Thymus (tissue), 11 donors: Measurements from ENCODE around the gene CLCN3. TPM values are rescaled to one million over a fixed set of nuclear protein-coding genes. Genes with fewer than 3 reads are reported as not detected.

Experiments
- DNase-seq, 9 donors: peaks; one replicate each; pipeline ENCODE4 v3.0.0-alpha.2; 2013; ENCODE audit warnings: low spot score in 9 of 9, low read depth in 6 of 9, missing footprints in 1 of 9
- H3K27ac ChIP-seq, 2 donors: one replicate each; pipeline ENCODE4 v1.5.1; 2013; ENCODE audit warnings: control low read depth in 1 of 2, low read depth in 1 of 2, low read length in 1 of 2, mild to moderate bottlenecking in 1 of 2, moderate library complexity in 1 of 2
- H3K27me3 ChIP-seq, 2 donors: one replicate each; pipeline ENCODE4 v1.5.1; 2013; ENCODE audit warnings: low read length in 1 of 2; ENCODE audit not compliant: control insufficient read depth in 2 of 2, insufficient read depth in 1 of 2
- H3K36me3 ChIP-seq, 2 donors: one replicate each; pipeline ENCODE4 v1.5.1; 2013; ENCODE audit warnings: low read length in 1 of 2, mild to moderate bottlenecking in 1 of 2, moderate library complexity in 1 of 2; ENCODE audit not compliant: control insufficient read depth in 2 of 2, insufficient read depth in 2 of 2
- H3K4me1 ChIP-seq, 2 donors: one replicate each; pipeline ENCODE4 v1.5.1; 2013; ENCODE audit warnings: low read length in 2 of 2; ENCODE audit not compliant: control insufficient read depth in 2 of 2, insufficient read depth in 2 of 2
- H3K4me3 ChIP-seq, 2 donors: one replicate each; pipeline ENCODE4 v1.5.1; 2013; ENCODE audit warnings: low read length in 2 of 2, control low read depth in 1 of 2, mild to moderate bottlenecking in 1 of 2
- H3K9me3 ChIP-seq, 2 donors: one replicate each; pipeline ENCODE4 v1.5.1; 2013; ENCODE audit warnings: low read length in 1 of 2, mild to moderate bottlenecking in 1 of 2; ENCODE audit not compliant: control insufficient read depth in 2 of 2, insufficient read depth in 1 of 2
- WGBS: extraction: QIAGEN DNeasy Blood & Tissue Kit; methylation state at CpG from one replicate; pipeline ENCODE4 v1.1.7; 2013; 5-methylcytosine and 5-hydroxymethylcytosine counted together
- polyA plus RNA-seq: library from polyadenylated mRNA; stranded (reverse); fragments of 200-250 nt; gene quantifications from one replicate; pipeline ENCODE4 v1.2.3, GENCODE V29; 2013
- total RNA-seq: library from RNA; stranded (reverse); fragments of 120-200 nt; gene quantifications from one replicate; pipeline ENCODE4 v1.2.4, GENCODE V29; 2013
- donor health status: healthy.

Gene CLCN3
- total and polyA plus RNA-seq, 2 donors: 11.6 to 18.6 TPM

- Histone ChIP-seq H3K36me3 (peaks cover 3 to 14% of the 10 kb centered on the region in 2 donors), H3K4me3 (no peak overlapping the region), H3K27ac (no peak overlapping the region), H3K27me3 (no peaks in the 10 kb centered on the region), H3K9me3 (no peaks in the 10 kb centered on the region), H3K4me1 (no peaks in the 10 kb centered on the region)
- WGBS: 89% methylated on average over 5 of the region's 5 CpGs
- DNase-seq: no peak
These were observed 70.4 kb downstream of the CLCN3 start for GRCh38 chr4:169690787-169691186.

GRCh38 chr4:169698331-169698730, 78.0 kb downstream of the CLCN3 start:
- DNase-seq: no peak
- Histone ChIP-seq H3K9me3 (no peaks in the 10 kb centered on the region), H3K4me1 (no peaks in the 10 kb centered on the region), H3K4me3 (no peak overlapping the region), H3K36me3 (peaks cover 4 to 28% of the 10 kb centered on the region in 2 donors), H3K27ac (no peak overlapping the region), H3K27me3 (no peaks in the 10 kb centered on the region)
- WGBS: 96% methylated on average over 5 of the region's 5 CpGs

GRCh38 chr4:169707958-169708643, 87.7 kb downstream of the CLCN3 start:
- 99% methylated on average over 2 of the region's 2 CpGs for WGBS
- H3K9me3 ChIP-seq: no peaks in the 10 kb centered on the region
- no peaks in the 10 kb centered on the region for H3K27me3 ChIP-seq
- no peaks in the 10 kb centered on the region for H3K4me1 ChIP-seq
- H3K27ac ChIP-seq: no peak overlapping the region
- no peak overlapping the region for H3K4me3 ChIP-seq
- DNase-seq: no peak
- peaks cover 8 to 27% of the 10 kb centered on the region in 2 donors for H3K36me3 ChIP-seq

- H3K4me1 ChIP-seq: no peaks in the 10 kb centered on the region
- no peaks in the 10 kb centered on the region for H3K27me3 ChIP-seq
- 98% methylated on average over 2 of the region's 2 CpGs for WGBS
- H3K27ac ChIP-seq: no peak overlapping the region
- no peak overlapping the region for H3K4me3 ChIP-seq
- no peaks in the 10 kb centered on the region for H3K9me3 ChIP-seq
- H3K36me3 ChIP-seq: peaks cover 4 to 24% of the 10 kb centered on the region in 2 donors
- DNase-seq: no peak
These were observed 95.4 kb downstream of the CLCN3 start for GRCh38 chr4:169715826-169716225.

- 85% methylated on average over 1 of the region's 1 CpG for WGBS
- Histone ChIP-seq H3K36me3 (peaks cover 4 to 22% of the 10 kb centered on the region in 2 donors), H3K4me3 (no peak overlapping the region), H3K9me3 (no peaks in the 10 kb centered on the region), H3K27me3 (no peaks in the 10 kb centered on the region), H3K27ac (no peak overlapping the region), H3K4me1 (no peaks in the 10 kb centered on the region)
- no peak for DNase-seq
These were observed 96.3 kb downstream of the CLCN3 start for GRCh38 chr4:169716677-169717076.

GRCh38 chr4:169720529-169720928, 100.2 kb downstream of the CLCN3 start:
- Histone ChIP-seq H3K4me3 (no peak overlapping the region), H3K27ac (no peak overlapping the region), H3K36me3 (peaks cover 4 to 11% of the 10 kb centered on the region in 2 donors), H3K9me3 (no peaks in the 10 kb centered on the region), H3K4me1 (no peaks in the 10 kb centered on the region), H3K27me3 (no peaks in the 10 kb centered on the region)
- WGBS: 95% methylated on average over 7 of the region's 7 CpGs
- DNase-seq: peak in 2 of 9 donors; percentile 2 to 14

GRCh38 chr4:169723207-169723965, 103.0 kb downstream of the CLCN3 start:
- no peak overlapping the region for H3K4me3 ChIP-seq
- peaks cover 4 to 15% of the 10 kb centered on the region in 2 donors for H3K36me3 ChIP-seq
- 96% methylated on average over 9 of the region's 9 CpGs for WGBS

GRCh38 chr4:169724260-169724659, 103.9 kb downstream of the CLCN3 start:
- H3K9me3 ChIP-seq: no peaks in the 10 kb centered on the region
- no peak for DNase-seq
- WGBS: 96% methylated on average over 2 of the region's 2 CpGs
- H3K4me3 ChIP-seq: no peak overlapping the region
- H3K36me3 ChIP-seq: peaks cover 4 to 23% of the 10 kb centered on the region in 2 donors
- no peak overlapping the region for H3K27ac ChIP-seq
- no peaks in the 10 kb centered on the region for H3K27me3 ChIP-seq
- no peaks in the 10 kb centered on the region for H3K4me1 ChIP-seq

More at GRCh38 chr4:169723207-169723965, 103.0 kb downstream of the CLCN3 start:
- H3K27ac ChIP-seq: no peak overlapping the region
- H3K27me3 ChIP-seq: no peaks in the 10 kb centered on the region
- H3K9me3 ChIP-seq: no peaks in the 10 kb centered on the region
- peak in 2 of 9 donors; percentile 6 to 25 for DNase-seq
- H3K4me1 ChIP-seq: no peaks in the 10 kb centered on the region

- H3K4me3 ChIP-seq: no peak overlapping the region
- no peaks in the 10 kb centered on the region for H3K4me1 ChIP-seq
- no peaks in the 10 kb centered on the region for H3K9me3 ChIP-seq
- H3K27me3 ChIP-seq: no peaks in the 10 kb centered on the region
- H3K36me3 ChIP-seq: peaks cover 21 to 28% of the 10 kb centered on the region in 2 donors
- H3K27ac ChIP-seq: no peak overlapping the region
- DNase-seq: no peak
These were observed 107.2 kb downstream of the CLCN3 start for GRCh38 chr4:169727616-169728015.
